Uterus (tissue), 4 donors: ENCODE data around the gene LAMB3. TPM values are rescaled to one million over a fixed set of nuclear protein-coding genes. Genes with fewer than 3 reads are reported as not detected.

Source experiments
- DNase-seq, 2 donors: peaks; one replicate each; pipeline ENCODE4 v3.0.0-alpha.2; 2019 to 2020
- H3K27ac ChIP-seq, 2 donors: fragments of 200-600 bp; sonication (generic); 1 replicate in 1 of 2; 2 replicates in 1 of 2; pipeline ENCODE4 v1.5.1; 2016 to 2018
- H3K27me3 ChIP-seq, 2 donors: fragments of 200-600 bp; sonication (generic); one replicate each; pipeline ENCODE4 v1.5.1; 2018 to 2019; ENCODE audit warnings: control low read depth in 1 of 2
- H3K36me3 ChIP-seq, 2 donors: fragments of 200-600 bp; sonication (generic); one replicate each; pipeline ENCODE4 v1.5.1; 2019; ENCODE audit warnings: control low read depth in 1 of 2
- H3K4me1 ChIP-seq, 2 donors: fragments of 200-600 bp; sonication (generic); one replicate each; pipeline ENCODE4 v1.5.1; 2018 to 2019; ENCODE audit warnings: control low read depth in 1 of 2
- H3K4me3 ChIP-seq, 2 donors: fragments of 200-600 bp; sonication (generic); 1 replicate in 1 of 2; 2 replicates in 1 of 2; pipeline ENCODE4 v1.5.1; 2018 to 2019; ENCODE audit warnings: mild to moderate bottlenecking in 1 of 2
- H3K9me3 ChIP-seq, 2 donors: fragments of 200-600 bp; sonication (generic); one replicate each; pipeline ENCODE4 v1.5.1; 2019; ENCODE audit warnings: control low read depth in 1 of 2
- CTCF ChIP-seq, 4 experiments: fragments of 200-600 bp in 2 of 4; fragments of 450-650 bp in 2 of 4; sonication (generic) in 2 of 4; IDR thresholded peaks; one replicate each; pipeline ENCODE4 v1.5.1; 2016 to 2019; ENCODE audit warnings: antibody characterized with exemption in 4 of 4, mild to moderate bottlenecking in 2 of 4, moderate library complexity in 1 of 4
- POLR2A ChIP-seq, 2 donors: fragments of 450-650 bp; IDR thresholded peaks; one replicate each; pipeline ENCODE4 v1.6.1; 2016; ENCODE audit warnings: antibody characterized with exemption in 2 of 2, mild to moderate bottlenecking in 1 of 2, moderate library complexity in 1 of 2
- intact Hi-C: fragments of 100-400 bp; cut with DNase I; formaldehyde crosslinking; loops from one replicate; pipeline ENCODE4 v1.15.1; 2023; ENCODE audit warnings: low total_unique reads
- total RNA-seq, 4 donors: library from RNA; depleted of rRNA in 3 of 4; stranded (reverse); fragments of >200 nt in 3 of 4; gene quantifications; one replicate each; pipeline versions ENCODE4 v1.1.0 to v1.2.4, GENCODE V29; 2014 to 2023
- donor health status: DM: yes; HTN: yes; CAD: no.

Gene LAMB3
- total RNA-seq, 4 donors from 2014 or later, result under 0.01 to 17.4 (median 0.37) TPM; not detected in 1

- Histone ChIP-seq H3K36me3 (no peaks in the 10 kb centered on the region), H3K4me3 (no peak overlapping the region), H3K4me1 (no peaks in the 10 kb centered on the region), H3K9me3 (no peaks in the 10 kb centered on the region), H3K27ac (no peak overlapping the region), H3K27me3 (no peaks in the 10 kb centered on the region)
- no peak for DNase-seq
- TF ChIP-seq POLR2A (IDR thresholded peaks at IDR 0.05), result no peak
- no peak for TF ChIP-seq CTCF (IDR thresholded peaks at IDR 0.05)
- intact Hi-C loops, result no loop called here
Observed at GRCh38 chr1:209667103-209667502, 14.9 kb upstream of the LAMB3 start.

- intact Hi-C loops, result no loop called here
- Histone ChIP-seq H3K27ac (no peak overlapping the region), H3K27me3 (no peaks in the 10 kb centered on the region), H3K4me1 (no peaks in the 10 kb centered on the region), H3K4me3 (no peak overlapping the region), H3K36me3 (no peaks in the 10 kb centered on the region), H3K9me3 (no peaks in the 10 kb centered on the region)
- no peak for TF ChIP-seq CTCF (IDR thresholded peaks at IDR 0.05)
- TF ChIP-seq POLR2A (IDR thresholded peaks at IDR 0.05), result no peak
- DNase-seq, result no peak
Observed at GRCh38 chr1:209662879-209663327, 10.7 kb upstream of the LAMB3 start.

- Histone ChIP-seq H3K27me3 (no peaks in the 10 kb centered on the region), H3K36me3 (no peaks in the 10 kb centered on the region), H3K9me3 (no peaks in the 10 kb centered on the region), H3K4me3 (no peak overlapping the region), H3K27ac (no peak overlapping the region), H3K4me1 (no peaks in the 10 kb centered on the region)
- intact Hi-C loops, result no loop called here
- no peak for DNase-seq
- TF ChIP-seq CTCF (IDR thresholded peaks at IDR 0.05), result no peak
- no peak for TF ChIP-seq POLR2A (IDR thresholded peaks at IDR 0.05)
Observed at GRCh38 chr1:209661071-209661470, 8.8 kb upstream of the LAMB3 start.

- no peaks in the 10 kb centered on the region for H3K4me1 ChIP-seq
- no peaks in the 10 kb centered on the region for H3K27me3 ChIP-seq
- intact Hi-C loops, result no loop called here
- H3K36me3 ChIP-seq, result no peaks in the 10 kb centered on the region
- H3K9me3 ChIP-seq, result no peaks in the 10 kb centered on the region
- DNase-seq, result no peak
- no peak overlapping the region for H3K27ac ChIP-seq
- TF ChIP-seq POLR2A (IDR thresholded peaks at IDR 0.05) (no peak), CTCF (IDR thresholded peaks at IDR 0.05) (no peak)
- H3K4me3 ChIP-seq, result no peak overlapping the region
Observed at GRCh38 chr1:209659909-209660308, 7.7 kb upstream of the LAMB3 start.

- intact Hi-C loops, result no loop called here
- H3K9me3 ChIP-seq, result no peaks in the 10 kb centered on the region
- no peak for DNase-seq
- TF ChIP-seq POLR2A (IDR thresholded peaks at IDR 0.05) (no peak), CTCF (IDR thresholded peaks at IDR 0.05) (no peak)
- H3K36me3 ChIP-seq, result no peaks in the 10 kb centered on the region
- H3K4me3 ChIP-seq, result no peak overlapping the region
- no peaks in the 10 kb centered on the region for H3K27me3 ChIP-seq
- no peak overlapping the region for H3K27ac ChIP-seq
- H3K4me1 ChIP-seq, result no peaks in the 10 kb centered on the region
Observed at GRCh38 chr1:209657918-209658317, 5.7 kb upstream of the LAMB3 start.
